ENCODE data around the gene BCR.

DNA sequence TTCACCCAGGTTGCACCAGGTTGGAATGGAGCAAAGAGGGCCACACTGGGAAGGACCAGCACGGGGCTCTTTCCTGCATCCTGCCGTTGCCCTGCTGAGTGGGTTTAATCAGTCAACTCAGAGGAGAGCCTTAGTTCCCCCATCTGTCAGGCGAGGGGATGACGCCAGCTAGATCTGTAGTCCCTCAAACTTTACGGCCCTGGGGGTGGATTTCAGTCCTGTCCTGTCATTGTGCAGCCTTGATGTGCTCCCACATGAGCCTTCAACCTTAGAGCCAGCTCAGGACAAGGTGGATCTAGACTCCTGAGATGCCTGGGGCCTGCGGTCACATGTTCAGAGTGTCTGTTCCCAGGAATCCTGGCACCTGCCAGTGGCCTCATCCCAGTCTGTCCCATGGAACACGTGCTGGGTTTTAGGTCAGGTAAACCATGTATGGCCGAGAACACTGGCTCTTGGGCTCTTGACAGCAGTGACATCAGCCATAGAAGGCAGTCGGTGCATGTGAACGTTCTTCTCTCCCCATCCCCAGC, 104.3 kb downstream of the BCR start:
- TF ChIP-seq, protein P1, sequence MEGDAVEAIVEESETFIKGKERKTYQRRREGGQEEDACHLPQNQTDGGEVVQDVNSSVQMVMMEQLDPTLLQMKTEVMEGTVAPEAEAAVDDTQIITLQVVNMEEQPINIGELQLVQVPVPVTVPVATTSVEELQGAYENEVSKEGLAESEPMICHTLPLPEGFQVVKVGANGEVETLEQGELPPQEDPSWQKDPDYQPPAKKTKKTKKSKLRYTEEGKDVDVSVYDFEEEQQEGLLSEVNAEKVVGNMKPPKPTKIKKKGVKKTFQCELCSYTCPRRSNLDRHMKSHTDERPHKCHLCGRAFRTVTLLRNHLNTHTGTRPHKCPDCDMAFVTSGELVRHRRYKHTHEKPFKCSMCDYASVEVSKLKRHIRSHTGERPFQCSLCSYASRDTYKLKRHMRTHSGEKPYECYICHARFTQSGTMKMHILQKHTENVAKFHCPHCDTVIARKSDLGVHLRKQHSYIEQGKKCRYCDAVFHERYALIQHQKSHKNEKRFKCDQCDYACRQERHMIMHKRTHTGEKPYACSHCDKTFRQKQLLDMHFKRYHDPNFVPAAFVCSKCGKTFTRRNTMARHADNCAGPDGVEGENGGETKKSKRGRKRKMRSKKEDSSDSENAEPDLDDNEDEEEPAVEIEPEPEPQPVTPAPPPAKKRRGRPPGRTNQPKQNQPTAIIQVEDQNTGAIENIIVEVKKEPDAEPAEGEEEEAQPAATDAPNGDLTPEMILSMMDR (IDR thresholded peaks at IDR 0.05) = no peak
- no peak for TF ChIP-seq POLR2A (IDR thresholded peaks at IDR 0.05)
